Astrocyte (in vitro differentiated cells and primary cell): ENCODE measurements around the gene DIP2C.

Source experiments
- CTCF ChIP-seq: IDR thresholded peaks from 2 replicates; pipeline ENCODE4 v1.5.1; 2011; ENCODE audit warnings: low read depth, mild to moderate bottlenecking, inconsistent platforms, low read length, moderate library complexity; ENCODE audit not compliant: insufficient read depth
- EZH2 ChIP-seq: IDR thresholded peaks from 2 replicates; pipeline ENCODE4 v1.6.1; 2012; ENCODE audit warnings: mild to moderate bottlenecking, low read length, inconsistent platforms; ENCODE audit not compliant: insufficient read depth

DNA sequence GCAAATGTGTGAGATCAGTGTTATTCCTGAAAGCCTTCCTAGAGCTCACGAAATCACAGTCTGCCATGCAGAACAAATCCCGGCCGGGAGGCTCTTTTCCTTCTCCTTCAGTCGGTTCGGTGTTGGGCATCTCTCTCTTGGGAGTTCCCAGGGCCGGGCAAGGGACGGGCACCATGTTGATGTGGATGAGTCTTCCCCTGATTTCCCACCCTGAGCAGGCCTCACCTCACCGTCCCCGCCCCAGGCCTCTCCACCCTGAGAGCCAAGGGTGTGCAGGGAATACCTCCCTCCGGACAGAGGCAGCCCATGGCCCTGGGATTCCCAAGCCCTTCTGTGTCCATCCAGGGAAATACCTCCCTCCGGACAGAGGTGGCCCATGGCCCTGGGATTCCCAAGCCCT lies 28.0 kb upstream of the DIP2C start:
- TF ChIP-seq CTCF (no peak), EZH2 (no peak)
